Activated CD8-positive, alpha-beta T cell treated with anti-CD3 and anti-CD28 coated beads for 36 hours (primary cell): ENCODE data around the gene CHML. TPM values are rescaled to one million over a fixed set of nuclear protein-coding genes. Genes with fewer than 3 reads are reported as not detected.

ENCODE experiments used
- ATAC-seq: fragments of 200-7000 bp; cut with Tn5 transposase; one replicate; pipeline ENCODE4 v1.10.0; 2021; ENCODE audit warnings: mild to moderate bottlenecking, moderate library complexity
- CTCF ChIA-PET: fragments of 350-600 bp; sonication (Branson Sonifier 250); formaldehyde crosslinking; loops from one replicate; lab custom pipeline; 2021; ENCODE audit warnings: antibody characterized with exemption; lab: Charles Lee
- POLR2A ChIA-PET: fragments of 350-600 bp; sonication (Branson Sonifier 250); formaldehyde crosslinking; loops from one replicate; lab custom pipeline; 2021; ENCODE audit warnings: antibody characterized with exemption; lab: Charles Lee
- DNase-seq: peaks from one replicate; pipeline ENCODE4 v3.0.0-alpha.2; 2020
- H3K27ac Mint-ChIP-seq: one replicate; pipeline ENCODE4 v1.8.0; 2021; ENCODE audit warnings: mild to moderate bottlenecking, mixed read lengths
- H3K27me3 Mint-ChIP-seq: one replicate; pipeline ENCODE4 v1.8.0; 2021; ENCODE audit warnings: mixed read lengths
- H3K36me3 Mint-ChIP-seq: one replicate; pipeline ENCODE4 v1.8.0; 2021; ENCODE audit warnings: low read depth, mixed read lengths
- H3K4me1 Mint-ChIP-seq: one replicate; pipeline ENCODE4 v1.8.0; 2021; ENCODE audit warnings: low read depth, mixed read lengths
- H3K4me3 Mint-ChIP-seq: one replicate; pipeline ENCODE4 v1.8.0; 2021; ENCODE audit warnings: mild to moderate bottlenecking, moderate library complexity, mixed read lengths
- H3K9me3 Mint-ChIP-seq: one replicate; pipeline ENCODE4 v1.8.0; 2021; ENCODE audit warnings: mixed read lengths
- CTCF ChIP-seq: fragments of 200-600 bp; IDR thresholded peaks from one replicate; pipeline ENCODE4 v1.8.0; 2022; ENCODE audit warnings: antibody characterized with exemption, mild to moderate bottlenecking
- intact Hi-C: fragments of 100-400 bp; cut with micrococcal nuclease; formaldehyde crosslinking; loops from one replicate; pipeline ENCODE4 v1.10.0; 2022
- total RNA-seq, 2 experiments: library from RNA; stranded (reverse); gene quantifications; one replicate each; pipeline ENCODE4 v1.2.3, GENCODE V29; 2021

Gene CHML
- total RNA-seq, 2 experiments from 2014 or later: 20.3 to 24.7 TPM

DNA sequence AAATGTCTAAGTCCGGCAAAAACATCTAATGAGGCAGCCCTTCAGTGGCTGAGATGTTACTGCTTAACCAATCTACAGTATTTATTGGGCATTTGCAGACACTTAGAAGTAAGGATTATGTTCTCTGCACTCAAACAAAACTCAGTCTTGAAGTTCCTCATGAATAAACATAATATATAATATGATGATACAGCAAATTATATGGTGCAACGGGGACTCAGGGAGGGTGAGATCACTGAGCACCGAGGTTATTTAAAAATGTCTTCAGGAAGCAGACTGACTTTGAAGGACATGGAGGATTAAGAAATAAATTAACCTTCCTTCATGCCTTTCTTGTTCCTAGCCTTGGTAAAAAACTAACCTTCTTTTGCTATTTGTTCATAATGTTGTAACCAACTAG, 39.8 kb upstream of the CHML start:
- DNase-seq (no peak), ATAC-seq (no peak)
- Mint-ChIP-seq H3K9me3 (no peaks in the 10 kb centered on the region), H3K4me3 (no peak overlapping the region), H3K36me3 (peaks cover 2% of the 10 kb centered on the region), H3K4me1 (peaks cover 20% of the 10 kb centered on the region), H3K27ac (no peak overlapping the region), H3K27me3 (no peaks in the 10 kb centered on the region)
- no peak for TF ChIP-seq CTCF
- ChIA-PET CTCF (no interaction called here), POLR2A (no interaction called here)
- intact Hi-C loops: loop anchor here (5.0 kb wide), 1 partner anchor 37 kb away; no protein-coding TSS in a partner anchor

- ATAC-seq (no peak), DNase-seq (no peak)
- no peak for TF ChIP-seq CTCF
- Mint-ChIP-seq H3K4me1 (peaks cover 20% of the 10 kb centered on the region), H3K4me3 (no peak overlapping the region), H3K27ac (no peak overlapping the region), H3K9me3 (no peaks in the 10 kb centered on the region), H3K36me3 (peaks cover 2% of the 10 kb centered on the region), H3K27me3 (no peaks in the 10 kb centered on the region)
- intact Hi-C loops: loop anchor here (5.0 kb wide), 1 partner anchor 38 kb away; no protein-coding TSS in a partner anchor
- ChIA-PET CTCF (no interaction called here), POLR2A (interaction anchor here (1.0 to 1.6 kb wide), 2 partner anchors 10 to 39 kb away, joined by 3 to 4 read pairs; partner anchors contain the start of genes CHML and OPN3)
Measured at GRCh38 chr1:241679404-241679803, 39.2 kb upstream of the CHML start.

DNA sequence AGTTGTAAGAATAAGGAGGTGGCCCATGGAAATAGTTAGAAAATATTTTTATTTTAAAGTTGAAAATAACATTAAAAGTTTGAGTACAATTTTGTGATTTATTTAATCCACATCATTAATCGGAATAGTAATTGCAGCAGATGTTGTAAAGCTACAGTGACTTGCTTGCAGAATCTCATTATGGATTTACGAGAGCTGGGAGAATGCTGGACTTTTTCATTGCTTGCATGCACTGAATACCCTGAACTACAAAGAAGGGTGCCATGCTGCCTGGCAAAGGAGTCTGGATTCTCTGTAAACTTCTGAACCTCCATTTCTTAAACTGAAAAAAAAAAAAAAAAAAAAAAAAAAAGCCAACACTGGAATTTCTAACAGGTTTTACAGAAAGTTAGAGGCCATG, 38.4 kb upstream of the CHML start:
- DNase-seq (no peak), ATAC-seq (no peak)
- intact Hi-C loops: loop anchor here (5.0 kb wide), 1 partner anchor 39 kb away; no protein-coding TSS in a partner anchor
- no peak for TF ChIP-seq CTCF
- CTCF ChIA-PET: no interaction called here
- POLR2A ChIA-PET: interaction anchor here (1.0 to 1.6 kb wide), 2 partner anchors 9 to 38 kb away, joined by 3 to 4 read pairs; partner anchors contain the start of genes CHML and OPN3
- Mint-ChIP-seq H3K9me3 (no peaks in the 10 kb centered on the region), H3K27me3 (no peaks in the 10 kb centered on the region), H3K27ac (no peak overlapping the region), H3K4me1 (peaks cover 22% of the 10 kb centered on the region), H3K36me3 (peaks cover 2% of the 10 kb centered on the region), H3K4me3 (no peak overlapping the region)

DNA sequence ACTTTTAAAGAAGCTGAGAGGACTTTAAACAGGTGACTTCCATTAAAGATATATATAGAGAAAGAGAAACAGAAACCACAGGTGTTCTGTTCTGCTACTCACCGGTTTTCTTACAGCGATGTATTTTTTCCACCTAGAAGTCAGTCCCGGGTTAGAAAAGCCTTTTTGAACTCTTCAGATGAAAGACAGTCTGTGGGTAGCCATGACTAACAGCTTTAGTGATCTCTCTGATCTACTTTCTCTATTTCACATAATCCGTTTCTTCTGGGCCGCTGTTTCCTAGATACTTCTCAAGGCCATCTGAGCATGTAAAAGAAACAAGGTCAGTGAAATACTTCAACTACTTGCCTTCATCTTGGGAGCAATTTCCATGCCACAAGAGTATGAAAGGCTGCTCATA, 37.0 kb upstream of the CHML start:
- Mint-ChIP-seq H3K9me3 (no peaks in the 10 kb centered on the region), H3K4me1 (peaks cover 32% of the 10 kb centered on the region), H3K36me3 (peaks cover 2% of the 10 kb centered on the region), H3K27ac (peak overlapping the region; percentile 67), H3K27me3 (no peaks in the 10 kb centered on the region), H3K4me3 (peak overlapping the region; percentile 37)
- TF ChIP-seq CTCF: no peak
- CTCF ChIA-PET: interaction anchor here (0.8 to 1.0 kb wide), 2 partner anchors 106 to 148 kb away, joined by 3 read pairs; no protein-coding TSS in a partner anchor
- POLR2A ChIA-PET: interaction anchor here (1.0 to 1.2 kb wide), 4 partner anchors 10 to 171 kb away, joined by 3 read pairs; partner anchors contain the start of genes CHML, EXO1 and OPN3
- peak; percentile 43 for DNase-seq
- peak; percentile 96 for ATAC-seq
- intact Hi-C loops: loop anchor here (5.0 kb wide), 1 partner anchor 40 kb away; no protein-coding TSS in a partner anchor

- TF ChIP-seq CTCF: no peak
- H3K36me3 Mint-ChIP-seq: no peaks in the 10 kb centered on the region
- intact Hi-C loops: loop anchor here (5.0 kb wide), 1 partner anchor 41 kb away; no protein-coding TSS in a partner anchor
- peaks cover 42% of the 10 kb centered on the region for H3K4me1 Mint-ChIP-seq
- H3K27me3 Mint-ChIP-seq: no peaks in the 10 kb centered on the region
- H3K27ac Mint-ChIP-seq: no peak overlapping the region
- no peak for ATAC-seq
- ChIA-PET CTCF (no interaction called here), POLR2A (interaction anchor here (0.6 kb wide), 1 partner anchor 34 kb away, joined by 3 read pairs; no protein-coding TSS in a partner anchor)
- no peak overlapping the region for H3K4me3 Mint-ChIP-seq
- H3K9me3 Mint-ChIP-seq: no peaks in the 10 kb centered on the region
- peak; percentile 14 for DNase-seq
Measured at GRCh38 chr1:241675983-241676382, 35.8 kb upstream of the CHML start.
